G401 (cell line): Measurements from ENCODE around the gene DCLRE1B. TPM values are rescaled to one million over a fixed set of nuclear protein-coding genes. Genes with fewer than 3 reads are reported as not detected.

ENCODE experiments used
- DNase-seq: peaks from one replicate; pipeline ENCODE4 v3.0.0-alpha.2; 2015; ENCODE audit warnings: low spot score
- in situ Hi-C: cut with HindIII; loops from 2 replicates; pipeline ENCODE4 v1.10.0; 2016; ENCODE audit warnings: low sequenced_read_pairs, mixed read lengths
- total RNA-seq: library from RNA; depleted of rRNA; stranded (reverse); fragments of >200 nt; shearing (Covaris generic); gene quantifications from 2 replicates; pipeline ENCODE4 v1.2.3, GENCODE V29; 2014

DCLRE1B gene
- total RNA-seq, 1 experiment from 2014 or later = 12.3 TPM

DNA sequence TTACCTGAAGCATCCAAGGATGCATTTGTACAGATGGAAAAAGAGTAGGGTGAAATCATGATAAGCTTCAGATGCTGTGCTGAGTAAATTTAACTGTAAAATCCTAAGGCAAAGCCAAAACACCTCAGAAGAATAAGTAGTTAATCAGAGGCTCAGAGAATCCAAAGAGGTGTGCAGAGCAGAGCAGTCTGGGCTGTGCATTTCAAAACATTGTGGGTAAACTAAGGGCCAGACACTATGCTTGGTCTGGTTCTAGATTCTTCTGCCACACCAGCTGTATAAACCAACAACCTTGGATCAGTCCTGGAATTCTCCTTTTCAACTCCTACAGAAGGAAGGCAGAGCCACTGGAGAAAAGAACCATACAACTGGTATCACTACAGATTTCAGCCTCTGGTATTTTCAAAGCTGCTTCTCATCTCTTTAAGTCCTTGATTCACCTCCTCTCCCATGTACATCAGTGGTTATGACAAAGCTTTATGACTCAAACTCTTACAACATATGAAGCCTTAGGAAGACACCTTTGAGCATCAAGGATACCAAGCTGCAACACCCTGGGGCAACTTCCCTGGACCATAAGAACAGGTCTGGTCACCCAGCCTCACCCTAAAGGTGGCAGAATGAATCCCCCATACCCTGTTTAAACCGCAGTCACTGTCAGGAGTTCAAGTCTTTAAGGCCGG, 12.4 kb downstream of the DCLRE1B start:
- no peak for DNase-seq
- in situ Hi-C loops = no loop called here

GRCh38 chr1:113918243-113918642, 13.1 kb downstream of the DCLRE1B start:
- in situ Hi-C loops = no loop called here
- no peak for DNase-seq

DNA sequence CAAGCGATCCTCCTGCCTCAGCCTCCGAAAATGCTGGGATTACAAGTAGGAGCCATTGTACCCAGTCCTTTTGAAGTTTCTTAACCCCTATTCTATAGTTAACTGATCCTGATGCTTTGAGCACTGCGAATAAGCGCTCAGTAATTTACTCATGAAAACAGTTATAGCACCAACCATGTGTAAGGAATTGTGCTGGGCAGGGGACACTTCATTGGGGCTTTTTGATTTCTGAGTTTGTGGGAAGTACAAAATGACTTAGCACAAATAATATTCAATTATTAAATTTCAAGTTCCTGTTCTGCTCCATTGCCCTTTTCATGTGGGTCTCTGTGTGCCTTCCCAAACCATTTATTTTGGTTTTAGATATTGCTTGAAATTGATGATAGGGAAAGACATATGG, 17.8 kb downstream of the DCLRE1B start:
- in situ Hi-C loops = no loop called here
- DNase-seq = no peak

DNA sequence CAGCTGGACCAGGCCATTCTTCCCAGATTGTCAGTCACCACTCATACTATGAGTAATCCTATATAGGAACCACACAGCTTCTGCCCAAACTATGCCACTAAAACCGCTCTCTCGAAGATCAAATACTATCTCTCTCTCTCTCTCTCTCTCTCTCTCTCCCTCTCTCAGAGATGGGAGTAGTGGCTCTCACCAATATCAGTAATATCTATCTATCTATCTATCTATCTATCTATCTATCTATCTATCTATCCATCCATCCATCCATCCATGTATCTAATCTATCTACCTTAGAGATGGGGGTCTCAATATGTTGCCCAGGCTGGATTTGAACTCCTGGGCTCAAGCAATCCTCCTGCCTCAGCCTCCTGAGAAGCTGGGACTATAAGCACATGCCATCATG, 19.3 kb downstream of the DCLRE1B start:
- DNase-seq = no peak
- in situ Hi-C loops = no loop called here

DNA sequence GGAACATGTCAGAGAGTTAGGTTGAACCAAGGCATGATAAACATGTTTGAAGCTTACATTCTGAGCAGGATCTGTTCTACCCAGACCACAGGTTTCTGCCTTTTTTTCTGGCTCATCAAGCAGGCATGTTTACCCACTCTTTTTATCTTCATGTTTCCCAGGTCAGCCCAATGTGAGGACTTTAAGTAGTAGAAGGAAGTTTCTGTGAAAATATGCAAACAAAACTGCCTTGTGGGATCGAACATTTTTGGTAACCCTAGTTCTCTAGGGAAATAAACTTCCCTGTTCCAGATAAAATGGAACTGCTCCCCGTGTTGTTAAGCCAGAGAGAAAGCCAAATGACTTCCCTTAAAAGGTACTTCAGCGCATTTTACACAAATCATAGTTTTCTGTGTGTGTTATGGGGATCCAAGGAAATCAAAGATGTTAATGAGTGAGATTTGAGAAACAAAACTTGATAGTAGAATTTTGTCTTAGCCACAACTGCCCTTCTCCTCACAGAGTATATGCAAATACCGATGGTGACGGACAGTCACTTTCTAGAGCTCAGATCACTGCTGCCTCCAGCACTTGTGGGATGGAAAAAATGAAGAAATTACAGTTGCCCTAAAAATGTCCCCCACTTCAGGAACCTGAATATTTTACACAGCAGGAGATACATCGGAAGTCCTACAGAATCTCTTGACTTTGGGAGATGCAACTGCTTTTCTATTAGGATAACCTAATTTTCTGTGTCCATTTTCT, 23.2 kb downstream of the DCLRE1B start:
- peak; percentile 62 for DNase-seq
- in situ Hi-C loops = no loop called here

DNA sequence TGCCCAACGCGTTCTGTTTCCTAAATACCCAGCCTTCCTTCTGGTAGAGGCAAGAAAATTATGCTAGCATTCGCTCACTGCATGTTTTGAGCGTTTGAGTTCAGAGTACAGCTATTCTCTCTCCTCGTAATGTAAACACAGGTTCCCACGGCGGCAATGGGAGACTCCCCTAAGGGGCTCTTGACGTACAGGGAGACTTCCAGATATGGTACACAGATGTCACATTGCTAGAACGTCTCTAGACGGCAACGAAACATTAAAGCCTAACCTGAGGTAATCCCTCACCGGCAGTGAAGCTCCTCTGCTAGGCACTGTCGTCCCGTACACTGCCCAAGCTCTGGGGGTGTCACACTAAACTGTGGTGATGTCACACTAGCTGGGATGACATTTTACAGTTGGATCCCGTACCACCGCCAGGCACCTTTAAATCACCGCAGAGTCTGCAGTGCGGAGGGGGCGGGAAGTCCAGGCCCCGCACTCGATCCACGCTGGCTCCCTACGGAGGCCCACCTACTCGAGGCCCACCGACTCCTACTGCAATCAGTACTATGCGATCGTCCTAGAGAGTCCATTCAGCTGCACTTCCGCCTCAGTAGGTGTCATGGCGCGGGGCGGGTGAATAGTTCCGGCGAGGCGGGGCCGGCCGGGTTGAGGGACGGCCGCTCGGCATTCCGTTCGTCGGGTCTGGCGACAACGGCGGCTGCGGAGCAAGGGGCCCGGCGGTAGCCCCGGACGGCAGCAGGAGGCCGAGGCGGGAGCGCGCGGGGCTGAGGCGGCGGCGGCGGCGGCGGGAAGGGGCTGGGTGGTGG, 24.0 kb downstream of the DCLRE1B start, which contains the start of gene HIPK1:
HIPK1 (plus strand) TSS at position 384 of the 809 bp plus-strand sequence.
- DNase-seq = peak; percentile 94
- in situ Hi-C loops = no loop called here

GRCh38 chr1:113929750-113930498, 24.8 kb downstream of the DCLRE1B start:
- peak; percentile 61 for DNase-seq
- in situ Hi-C loops = no loop called here

GRCh38 chr1:113930499-113931161, 25.5 kb downstream of the DCLRE1B start:
- in situ Hi-C loops = no loop called here
- no peak for DNase-seq

DNA sequence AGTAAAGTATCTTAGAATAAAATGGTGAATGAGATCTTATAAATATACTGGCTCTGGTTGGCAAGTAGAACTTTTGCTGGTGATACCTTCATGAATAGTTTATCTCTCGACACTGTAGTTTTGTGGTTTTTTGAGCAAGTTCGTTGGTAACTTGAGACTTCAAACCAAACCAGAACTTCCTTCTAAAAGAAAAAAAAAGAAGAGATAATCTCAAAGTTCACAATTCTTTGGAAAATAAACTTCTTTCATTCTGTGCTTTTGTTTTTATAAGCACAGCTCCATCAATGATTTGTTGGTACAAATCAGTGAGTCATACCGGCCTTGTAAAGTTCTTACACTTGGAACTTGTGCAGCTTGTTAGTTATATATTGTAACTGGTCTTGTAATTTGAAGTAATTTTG, 26.3 kb downstream of the DCLRE1B start:
- in situ Hi-C loops = no loop called here
- no peak for DNase-seq

- in situ Hi-C loops = no loop called here
Observed at GRCh38 chr1:113934006-113934405, 28.9 kb downstream of the DCLRE1B start.

GRCh38 chr1:113934511-113935055, 29.5 kb downstream of the DCLRE1B start:
- DNase-seq = no peak
- in situ Hi-C loops = no loop called here

More at GRCh38 chr1:113934006-113934405, 28.9 kb downstream of the DCLRE1B start:
- no peak for DNase-seq

- in situ Hi-C loops = no loop called here
Observed at GRCh38 chr1:113935176-113935575, 30.1 kb downstream of the DCLRE1B start.

GRCh38 chr1:113935970-113936369, 30.8 kb downstream of the DCLRE1B start:
- in situ Hi-C loops = no loop called here
- no peak for DNase-seq

More at GRCh38 chr1:113935176-113935575, 30.1 kb downstream of the DCLRE1B start:
- DNase-seq = no peak

- in situ Hi-C loops = no loop called here
- no peak for DNase-seq
Observed at GRCh38 chr1:113937146-113937545, 32.0 kb downstream of the DCLRE1B start.

DNA sequence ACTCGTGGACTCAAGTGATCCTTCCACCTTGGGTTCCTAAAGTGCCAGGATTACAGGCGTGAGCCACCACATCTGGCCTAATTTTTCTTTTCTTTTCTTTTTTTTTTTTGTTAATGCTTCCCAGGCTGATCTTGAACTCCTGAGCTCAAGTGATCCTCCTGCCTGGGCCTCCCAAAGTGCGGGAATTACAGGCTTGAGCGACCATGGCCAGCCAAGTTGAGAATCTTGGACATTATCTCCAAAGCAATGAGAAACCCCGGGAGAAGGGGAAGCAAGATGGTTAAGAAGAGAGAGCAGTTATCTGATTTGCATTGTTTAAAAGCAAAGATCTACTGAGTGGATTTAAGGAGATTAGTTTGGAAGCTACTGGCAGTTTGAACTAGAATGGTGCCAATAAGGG, 33.1 kb downstream of the DCLRE1B start:
- no peak for DNase-seq
- in situ Hi-C loops = no loop called here

GRCh38 chr1:113940365-113941244, 35.5 kb downstream of the DCLRE1B start:
- in situ Hi-C loops = no loop called here
- DNase-seq = peak; percentile 82

GRCh38 chr1:113941245-113941559, 36.1 kb downstream of the DCLRE1B start:
- in situ Hi-C loops = no loop called here
- peak; percentile 47 for DNase-seq

- in situ Hi-C loops = no loop called here
- DNase-seq = no peak
Observed at GRCh38 chr1:113942527-113942926, 37.4 kb downstream of the DCLRE1B start.
